MG63 (cell line): ENCODE measurements around the gene TIMD4. TPM values are rescaled to one million over a fixed set of nuclear protein-coding genes. Genes with fewer than 3 reads are reported as not detected.
"Not testable (repeated sequence)": the region's sequence is repeated elsewhere in the genome, so short reads cannot be mapped to it uniquely, and the experiment has no call there.

Experiments used
- DNase-seq: peaks from one replicate; pipeline ENCODE4 v3.0.0-alpha.2; 2020
- H3K27me3 ChIP-seq: fragments of 250-450 bp; sonication (Bioruptor Pico); 2 replicates; pipeline ENCODE4 v1.5.1; 2020; ENCODE audit warnings: mild to moderate bottlenecking, moderate library complexity
- H3K36me3 ChIP-seq: fragments of 250-450 bp; sonication (Bioruptor Pico); 2 replicates; pipeline ENCODE4 v1.5.1; 2020; ENCODE audit warnings: mild to moderate bottlenecking, moderate library complexity
- H3K4me3 ChIP-seq: fragments of 250-450 bp; sonication (Bioruptor Pico); 2 replicates; pipeline ENCODE4 v1.5.1; 2020; ENCODE audit warnings: mild to moderate bottlenecking, moderate library complexity
- H3K9me3 ChIP-seq: fragments of 250-450 bp; sonication (Bioruptor Pico); 2 replicates; pipeline ENCODE4 v1.5.1; 2020; ENCODE audit warnings: mild to moderate bottlenecking, moderate library complexity
- total RNA-seq: library from RNA; depleted of rRNA; stranded (reverse); fragments of >200 nt; shearing (Covaris generic); gene quantifications from 2 replicates; pipeline ENCODE4 v1.2.3, GENCODE V29; 2014; ENCODE audit warnings: low replicate concordance

Gene TIMD4
- total RNA-seq, 1 experiment from 2014 or later, result not detected

- DNase-seq, result no peak
- Histone ChIP-seq H3K4me3 (no peak overlapping the region), H3K36me3 (no peaks in the 10 kb centered on the region), H3K9me3 (no peaks in the 10 kb centered on the region), H3K27me3 (peaks cover 2% of the 10 kb centered on the region)
Measured at GRCh38 chr5:156934450-156935211, 28.4 kb downstream of the TIMD4 start.

- no peak overlapping the region for H3K4me3 ChIP-seq
- H3K27me3 ChIP-seq, result no peaks in the 10 kb centered on the region; the same call in 1 of the 2 replicates
Measured at GRCh38 chr5:156929366-156929948, 33.6 kb downstream of the TIMD4 start.

GRCh38 chr5:156927545-156927944 lies 35.5 kb downstream of the TIMD4 start:
- no peak overlapping the region for H3K4me3 ChIP-seq
- no peaks in the 10 kb centered on the region for H3K9me3 ChIP-seq
- H3K36me3 ChIP-seq, result no peaks in the 10 kb centered on the region
- no peaks in the 10 kb centered on the region; the same call in 1 of the 2 replicates for H3K27me3 ChIP-seq
- no peak for DNase-seq

More at GRCh38 chr5:156929366-156929948, 33.6 kb downstream of the TIMD4 start:
- no peak for DNase-seq
- no peaks in the 10 kb centered on the region for H3K36me3 ChIP-seq
- H3K9me3 ChIP-seq, result no peaks in the 10 kb centered on the region

- H3K27me3 ChIP-seq, H3K4me3 ChIP-seq, H3K9me3 ChIP-seq, H3K36me3 ChIP-seq, DNase-seq: not testable (repeated sequence)
Measured at GRCh38 chr5:156925767-156926166, 37.3 kb downstream of the TIMD4 start.

GRCh38 chr5:156922207-156922792 lies 40.7 kb downstream of the TIMD4 start:
- no peaks in the 10 kb centered on the region for H3K9me3 ChIP-seq
- H3K27me3 ChIP-seq, result no peaks in the 10 kb centered on the region; the same call in 1 of the 2 replicates
- DNase-seq, result no peak
- no peaks in the 10 kb centered on the region for H3K36me3 ChIP-seq
- H3K4me3 ChIP-seq, result no peak overlapping the region

- DNase-seq, result no peak
- no peaks in the 10 kb centered on the region for H3K9me3 ChIP-seq
- no peaks in the 10 kb centered on the region; the same call in 1 of the 2 replicates for H3K27me3 ChIP-seq
- H3K36me3 ChIP-seq, result no peaks in the 10 kb centered on the region
- no peak overlapping the region for H3K4me3 ChIP-seq
Measured at GRCh38 chr5:156920861-156921431, 42.1 kb downstream of the TIMD4 start.

- Histone ChIP-seq H3K36me3 (no peaks in the 10 kb centered on the region), H3K27me3 (no peaks in the 10 kb centered on the region; the same call in 1 of the 2 replicates), H3K4me3 (no peak overlapping the region), H3K9me3 (no peaks in the 10 kb centered on the region)
- no peak for DNase-seq
Measured at GRCh38 chr5:156920042-156920860, 42.8 kb downstream of the TIMD4 start.

- no peak for DNase-seq
- H3K9me3 ChIP-seq, result no peaks in the 10 kb centered on the region
- no peaks in the 10 kb centered on the region; the same call in 1 of the 2 replicates for H3K27me3 ChIP-seq
- H3K4me3 ChIP-seq, result no peak overlapping the region
- H3K36me3 ChIP-seq, result no peaks in the 10 kb centered on the region
Measured at GRCh38 chr5:156918311-156918845, 44.6 kb downstream of the TIMD4 start.

GRCh38 chr5:156914371-156914737 lies 48.7 kb downstream of the TIMD4 start:
- H3K27me3 ChIP-seq, result no peaks in the 10 kb centered on the region; the same call in 1 of the 2 replicates
- H3K9me3 ChIP-seq, result no peaks in the 10 kb centered on the region
- DNase-seq, result no peak
- no peaks in the 10 kb centered on the region for H3K36me3 ChIP-seq
- no peak overlapping the region for H3K4me3 ChIP-seq

GRCh38 chr5:156913719-156914370 lies 49.2 kb downstream of the TIMD4 start:
- H3K27me3 ChIP-seq, result no peaks in the 10 kb centered on the region; the same call in 1 of the 2 replicates
- H3K9me3 ChIP-seq, result no peaks in the 10 kb centered on the region
- no peak overlapping the region for H3K4me3 ChIP-seq
- DNase-seq, result no peak
- no peaks in the 10 kb centered on the region for H3K36me3 ChIP-seq

- Histone ChIP-seq H3K27me3 (no peaks in the 10 kb centered on the region; the same call in 1 of the 2 replicates), H3K4me3 (no peak overlapping the region), H3K36me3 (no peaks in the 10 kb centered on the region), H3K9me3 (no peaks in the 10 kb centered on the region)
- DNase-seq, result no peak
Measured at GRCh38 chr5:156913355-156913718, 49.7 kb downstream of the TIMD4 start.

- DNase-seq, result no peak
- Histone ChIP-seq H3K4me3 (no peak overlapping the region), H3K36me3 (no peaks in the 10 kb centered on the region), H3K27me3 (no peaks in the 10 kb centered on the region; the same call in 1 of the 2 replicates), H3K9me3 (no peaks in the 10 kb centered on the region)
Measured at GRCh38 chr5:156912869-156913268, 50.2 kb downstream of the TIMD4 start.

GRCh38 chr5:156909180-156909579 lies 53.8 kb downstream of the TIMD4 start:
- DNase-seq, result no peak
- Histone ChIP-seq H3K4me3 (no peak overlapping the region), H3K36me3 (no peaks in the 10 kb centered on the region), H3K9me3 (no peaks in the 10 kb centered on the region), H3K27me3 (no peaks in the 10 kb centered on the region; the same call in 1 of the 2 replicates)

GRCh38 chr5:156907667-156908066 lies 55.4 kb downstream of the TIMD4 start:
- Histone ChIP-seq H3K27me3 (no peaks in the 10 kb centered on the region; the same call in 1 of the 2 replicates), H3K9me3 (no peaks in the 10 kb centered on the region), H3K4me3 (no peak overlapping the region), H3K36me3 (no peaks in the 10 kb centered on the region)
- no peak for DNase-seq

- DNase-seq, result no peak
- no peaks in the 10 kb centered on the region; the same call in 1 of the 2 replicates for H3K27me3 ChIP-seq
Measured at GRCh38 chr5:156906807-156907206, 56.2 kb downstream of the TIMD4 start.

GRCh38 chr5:156896546-156896945 lies 66.5 kb downstream of the TIMD4 start:
- Histone ChIP-seq H3K4me3 (no peak overlapping the region), H3K9me3 (no peaks in the 10 kb centered on the region), H3K36me3 (no peaks in the 10 kb centered on the region), H3K27me3 (no peaks in the 10 kb centered on the region)
- DNase-seq, result no peak

More at GRCh38 chr5:156906807-156907206, 56.2 kb downstream of the TIMD4 start:
- Histone ChIP-seq H3K9me3 (no peaks in the 10 kb centered on the region), H3K36me3 (no peaks in the 10 kb centered on the region), H3K4me3 (no peak overlapping the region)
